A549 (cell line): ENCODE data around the gene SORCS2.

Source experiments
- CHD2 ChIP-seq: fragments of 150-350 bp; IDR thresholded peaks from 2 replicates; pipeline ENCODE4 v1.6.1; 2014; ENCODE audit warnings: low read length; ENCODE audit not compliant: partially characterized antibody
- CHD4 ChIP-seq: fragments of 200-600 bp; sonication (generic); IDR thresholded peaks from 2 replicates; pipeline ENCODE4 v1.6.1; 2016; ENCODE audit warnings: antibody characterized with exemption, mild to moderate bottlenecking, borderline replicate concordance
- CTCF ChIP-seq: fragments of >200 bp; sonication (Bioruptor Twin); formaldehyde crosslinking; IDR thresholded peaks from 3 replicates; pipeline ENCODE4 v1.5.1; 2016
- HOXB13 ChIP-seq: fragments of 250-450 bp; sonication (Bioruptor Pico); IDR thresholded peaks from 2 replicates; pipeline ENCODE4 v1.5.0; 2020; ENCODE audit warnings: low read depth, mild to moderate bottlenecking, moderate library complexity
- KDM1A ChIP-seq: fragments of 200-600 bp; sonication (generic); IDR thresholded peaks from 2 replicates; pipeline ENCODE4 v1.6.1; 2016; ENCODE audit warnings: low read depth, mild to moderate bottlenecking
- MAZ ChIP-seq: fragments of 150-350 bp; IDR thresholded peaks from 2 replicates; pipeline ENCODE4 v1.6.1; 2014; ENCODE audit warnings: antibody characterized with exemption, low read depth, low read length, borderline replicate concordance
- PBX3 ChIP-seq: IDR thresholded peaks from 2 replicates; pipeline ENCODE4 v1.6.1; 2012
- POLR2A ChIP-seq: IDR thresholded peaks from 2 replicates; pipeline ENCODE4 v1.6.1; 2012; ENCODE audit warnings: mild to moderate bottlenecking, low read length
- RNF2 ChIP-seq: fragments of 200-600 bp; sonication (generic); IDR thresholded peaks from 2 replicates; pipeline ENCODE4 v1.6.1; 2016; ENCODE audit warnings: low read depth, mild to moderate bottlenecking, antibody characterized with exemption, moderate library complexity, borderline replicate concordance
- SMC3 ChIP-seq: fragments of >200 bp; sonication (Bioruptor Twin); formaldehyde crosslinking; IDR thresholded peaks from 3 replicates; pipeline ENCODE4 v1.6.1; 2018; ENCODE audit warnings: inconsistent platforms

- TF ChIP-seq POLR2A: no peak
- TF ChIP-seq RNF2: no peak
- no peak for TF ChIP-seq CHD4
- no peak for TF ChIP-seq KDM1A
- TF ChIP-seq MAZ: no peak
- TF ChIP-seq CTCF: no peak
- no peak for TF ChIP-seq PBX3
- no peak for TF ChIP-seq SMC3
- no peak for TF ChIP-seq CHD2
- TF ChIP-seq HOXB13: no peak
Observed at GRCh38 chr4:7559316-7559715, 367.0 kb downstream of the SORCS2 start.
